ENCODE results near the gene SLC6A15. TPM values are rescaled to one million over a fixed set of nuclear protein-coding genes. Genes with fewer than 3 reads are reported as not detected.

Gene SLC6A15
- total and polyA plus RNA-seq, 2 donors (not counting 1 experiment from before 2014, with no cell fraction given): 0.39 TPM; not detected in 1

DNA sequence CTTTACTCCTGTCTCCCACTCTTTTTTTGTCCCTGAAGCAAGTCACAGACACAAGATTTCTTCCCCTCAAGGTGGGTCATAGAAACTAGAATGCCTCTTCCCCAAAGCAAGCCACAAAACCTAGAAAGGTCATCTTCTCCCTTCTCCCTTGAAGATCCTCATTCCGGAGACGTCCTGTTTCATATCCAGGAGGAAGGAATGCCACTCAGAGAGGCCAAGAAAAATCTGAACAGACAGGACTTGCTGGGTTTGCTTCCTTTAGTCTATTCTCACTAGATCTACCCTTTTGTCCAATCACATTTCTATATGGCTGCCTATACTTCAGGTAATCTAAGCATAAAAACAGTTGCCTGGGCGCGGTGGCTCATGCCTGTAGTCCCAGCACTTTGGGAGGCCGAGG, 23.7 kb downstream of the SLC6A15 start:
- WGBS (ENCODE audit: insufficient coverage): 94% methylated on average over 5 of the region's 5 CpGs
- ATAC-seq (ENCODE audit: low read depth) (no peak), DNase-seq (no peak)
- ChIA-PET CTCF (interaction anchor here (1.4 kb wide), 1 partner anchor 10 kb away, joined by 3 read pairs; no protein-coding TSS in a partner anchor), POLR2A (no interaction called here)
- H3K36me3 ChIP-seq (replicated peaks in 1 of 2; ENCODE audit: control extremely low read depth in 1 of 2, control insufficient read depth in 1 of 2, extremely low read depth in 1 of 2, insufficient read depth in 2 of 2, low read length in 1 of 2): no peaks in the 10 kb centered on the region
- Mint-ChIP-seq H3K4me1 (no peaks in the 10 kb centered on the region), H3K27me3 (no peaks in the 10 kb centered on the region), H3K27ac (no peak overlapping the region), H3K9me3 (ENCODE audit: insufficient read depth) (no peaks in the 10 kb centered on the region), H3K4me3 (no peak overlapping the region)
- H3K4me1 ChIP-seq (ENCODE audit: control insufficient read depth in 2 of 2, insufficient read depth in 2 of 2, low read length in 2 of 2): no peaks in the 10 kb centered on the region
- no peak overlapping the region for H3K4me2 ChIP-seq (replicated peaks; ENCODE audit: low read depth, low read length, poor library complexity, severe bottlenecking)
- intact Hi-C loops (cut with micrococcal nuclease): no loop called here
- H3K27ac ChIP-seq (ENCODE audit: low read length in 2 of 2): no peak overlapping the region
- no peaks in the 10 kb centered on the region for H3K27me3 ChIP-seq (replicated peaks in 1 of 4; ENCODE audit: control extremely low read depth in 1 of 4, control insufficient read depth in 3 of 4, insufficient read depth in 4 of 4, low read length in 3 of 4)
- no peaks in the 10 kb centered on the region for H3K79me2 ChIP-seq (ENCODE audit: control insufficient read depth, insufficient read depth, low read length)
- no peaks in the 10 kb centered on the region for H3K9me3 ChIP-seq (ENCODE audit: control extremely low read depth in 1 of 3, control insufficient read depth in 2 of 3, insufficient read depth in 1 of 3, low read length in 2 of 3)
- TF ChIP-seq, protein P1, sequence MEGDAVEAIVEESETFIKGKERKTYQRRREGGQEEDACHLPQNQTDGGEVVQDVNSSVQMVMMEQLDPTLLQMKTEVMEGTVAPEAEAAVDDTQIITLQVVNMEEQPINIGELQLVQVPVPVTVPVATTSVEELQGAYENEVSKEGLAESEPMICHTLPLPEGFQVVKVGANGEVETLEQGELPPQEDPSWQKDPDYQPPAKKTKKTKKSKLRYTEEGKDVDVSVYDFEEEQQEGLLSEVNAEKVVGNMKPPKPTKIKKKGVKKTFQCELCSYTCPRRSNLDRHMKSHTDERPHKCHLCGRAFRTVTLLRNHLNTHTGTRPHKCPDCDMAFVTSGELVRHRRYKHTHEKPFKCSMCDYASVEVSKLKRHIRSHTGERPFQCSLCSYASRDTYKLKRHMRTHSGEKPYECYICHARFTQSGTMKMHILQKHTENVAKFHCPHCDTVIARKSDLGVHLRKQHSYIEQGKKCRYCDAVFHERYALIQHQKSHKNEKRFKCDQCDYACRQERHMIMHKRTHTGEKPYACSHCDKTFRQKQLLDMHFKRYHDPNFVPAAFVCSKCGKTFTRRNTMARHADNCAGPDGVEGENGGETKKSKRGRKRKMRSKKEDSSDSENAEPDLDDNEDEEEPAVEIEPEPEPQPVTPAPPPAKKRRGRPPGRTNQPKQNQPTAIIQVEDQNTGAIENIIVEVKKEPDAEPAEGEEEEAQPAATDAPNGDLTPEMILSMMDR (IDR thresholded peaks at IDR 0.05): no peak
- no peak for TF ChIP-seq EZH2 (IDR thresholded peaks at IDR 0.05; ENCODE audit: borderline replicate concordance, insufficient read depth, low read depth, low read length, poor library complexity, severe bottlenecking)
- H4K20me1 ChIP-seq (ENCODE audit: control insufficient read depth, insufficient read depth, low read length, poor library complexity, severe bottlenecking): no peaks in the 10 kb centered on the region
- H3K9ac ChIP-seq (ENCODE audit: low read length): no peak overlapping the region
- no peak overlapping the region for H2AFZ ChIP-seq (ENCODE audit: insufficient read depth, low read depth, low read length, poor library complexity, severe bottlenecking)
- no peak overlapping the region for H3K4me3 ChIP-seq (ENCODE audit: control extremely low read depth in 1 of 5, extremely low read depth in 1 of 5, insufficient read depth in 1 of 5, low read depth in 2 of 5, low read length in 4 of 5)

DNA sequence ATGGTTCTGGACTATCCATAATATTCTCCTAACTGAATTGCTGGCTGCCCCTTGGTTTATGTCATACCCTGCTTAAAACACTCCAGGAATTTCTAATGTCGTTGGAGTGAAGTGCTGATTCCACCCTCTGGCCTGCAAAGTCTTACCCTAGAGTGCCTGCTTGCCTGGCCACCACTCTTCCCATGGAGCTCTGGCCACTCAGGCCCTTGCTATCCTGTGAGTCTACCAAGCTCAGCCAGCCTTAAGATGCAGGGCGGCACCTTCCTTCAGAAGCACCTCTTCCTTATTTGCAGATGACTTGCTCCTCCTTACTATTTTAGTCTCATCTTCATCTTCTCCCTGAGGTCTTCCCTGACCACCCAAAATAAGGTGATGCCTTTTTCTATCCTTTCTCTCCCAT, 35.3 kb downstream of the SLC6A15 start:
- CTCF ChIA-PET: interaction anchor here (1.0 kb wide), 1 partner anchor 152 kb away, joined by 5 read pairs; no protein-coding TSS in a partner anchor
- Mint-ChIP-seq H3K4me1 (no peaks in the 10 kb centered on the region), H3K9me3 (ENCODE audit: insufficient read depth) (no peaks in the 10 kb centered on the region), H3K4me3 (no peak overlapping the region), H3K27ac (no peak overlapping the region), H3K27me3 (no peaks in the 10 kb centered on the region)
- H3K9ac ChIP-seq (ENCODE audit: low read length): no peak overlapping the region
- POLR2A ChIA-PET: no interaction called here
- no peaks in the 10 kb centered on the region for H3K79me2 ChIP-seq (ENCODE audit: control insufficient read depth, insufficient read depth, low read length)
- no peaks in the 10 kb centered on the region for H3K27me3 ChIP-seq (replicated peaks in 1 of 4; ENCODE audit: control extremely low read depth in 1 of 4, control insufficient read depth in 3 of 4, insufficient read depth in 4 of 4, low read length in 3 of 4)
- H3K27ac ChIP-seq (ENCODE audit: low read length in 2 of 2): no peak overlapping the region
- H3K4me1 ChIP-seq (ENCODE audit: control insufficient read depth in 2 of 2, insufficient read depth in 2 of 2, low read length in 2 of 2): no peaks in the 10 kb centered on the region
- intact Hi-C loops (cut with micrococcal nuclease): no loop called here
- H3K4me2 ChIP-seq (replicated peaks; ENCODE audit: low read depth, low read length, poor library complexity, severe bottlenecking): no peak overlapping the region
- ATAC-seq (ENCODE audit: low read depth) (no peak), DNase-seq (no peak)
- no peaks in the 10 kb centered on the region for H3K36me3 ChIP-seq (replicated peaks in 1 of 2; ENCODE audit: control extremely low read depth in 1 of 2, control insufficient read depth in 1 of 2, extremely low read depth in 1 of 2, insufficient read depth in 2 of 2, low read length in 1 of 2)
- WGBS (ENCODE audit: insufficient coverage): 79% methylated on average over 2 of the region's 2 CpGs
- no peak for TF ChIP-seq EZH2 (IDR thresholded peaks at IDR 0.05; ENCODE audit: borderline replicate concordance, insufficient read depth, low read depth, low read length, poor library complexity, severe bottlenecking)
- TF ChIP-seq, protein P1 (IDR thresholded peaks at IDR 0.05): no peak
- H4K20me1 ChIP-seq (ENCODE audit: control insufficient read depth, insufficient read depth, low read length, poor library complexity, severe bottlenecking): no peaks in the 10 kb centered on the region
- H3K4me3 ChIP-seq (ENCODE audit: control extremely low read depth in 1 of 5, extremely low read depth in 1 of 5, insufficient read depth in 1 of 5, low read depth in 2 of 5, low read length in 4 of 5): no peak overlapping the region
- no peak overlapping the region for H2AFZ ChIP-seq (ENCODE audit: insufficient read depth, low read depth, low read length, poor library complexity, severe bottlenecking)
- H3K9me3 ChIP-seq (ENCODE audit: control extremely low read depth in 1 of 3, control insufficient read depth in 2 of 3, insufficient read depth in 1 of 3, low read length in 2 of 3): no peaks in the 10 kb centered on the region

Measured in B cell (primary cell).